OCI-LY1 (cell line): ENCODE data around the gene CIC.

ENCODE experiments used
- H2AFZ ChIP-seq: fragments of 200-600 bp; sonication (generic), shearing (Covaris generic); 2 replicates; pipeline ENCODE4 v1.6.0; 2014; ENCODE audit warnings: antibody characterized with exemption, mild to moderate bottlenecking, low read length
- H3F3A ChIP-seq: fragments of 200-600 bp; sonication (generic), shearing (Covaris generic); 2 replicates; pipeline ENCODE4 v1.6.0; 2014; ENCODE audit warnings: mild to moderate bottlenecking, antibody characterized with exemption, low read length, moderate library complexity; ENCODE audit not compliant: insufficient read depth
- H3K27ac ChIP-seq: fragments of 200-600 bp; sonication (generic); 2 replicates; pipeline ENCODE4 v1.5.1; 2014; ENCODE audit warnings: low read length, mixed run types, mild to moderate bottlenecking, low read depth; ENCODE audit not compliant: poor library complexity, severe bottlenecking
- H3K27me3 ChIP-seq: fragments of 200-600 bp; sonication (generic); 2 replicates; pipeline ENCODE4 v1.6.0; 2014; ENCODE audit warnings: antibody characterized with exemption, mild to moderate bottlenecking, low read length, moderate library complexity; ENCODE audit not compliant: insufficient read depth
- H3K36me3 ChIP-seq: fragments of 200-600 bp; sonication (generic); 2 replicates; pipeline ENCODE4 v1.6.1; 2014; ENCODE audit warnings: mild to moderate bottlenecking, antibody characterized with exemption, low read length, moderate library complexity, mixed read lengths; ENCODE audit not compliant: insufficient read depth
- H3K4me1 ChIP-seq: fragments of 200-600 bp; sonication (generic); 2 replicates; pipeline ENCODE4 v1.5.1; 2014; ENCODE audit warnings: mild to moderate bottlenecking, low read length, moderate library complexity; ENCODE audit not compliant: insufficient read depth, severe bottlenecking
- H3K4me2 ChIP-seq: fragments of 200-600 bp; sonication (generic), shearing (Covaris generic); 2 replicates; pipeline ENCODE4 v1.6.1; 2014; ENCODE audit warnings: low read length
- H3K4me3 ChIP-seq: fragments of 200-600 bp; sonication (generic); 2 replicates; pipeline ENCODE4 v1.5.1; 2014; ENCODE audit warnings: low read length, low read depth, mild to moderate bottlenecking, mixed read lengths; ENCODE audit not compliant: poor library complexity, severe bottlenecking
- H3K79me2 ChIP-seq: fragments of 200-600 bp; shearing (Covaris generic); 2 replicates; pipeline ENCODE4 v1.6.1; 2016; ENCODE audit warnings: mixed run types, low read length, mixed read lengths; ENCODE audit not compliant: insufficient read depth
- H3K9ac ChIP-seq: fragments of 200-600 bp; sonication (generic), shearing (Covaris generic); 2 replicates; pipeline ENCODE4 v1.6.1; 2014; ENCODE audit warnings: mild to moderate bottlenecking, low read length, mixed read lengths
- H3K9me2 ChIP-seq: fragments of 200-600 bp; sonication (generic), shearing (Covaris generic); 2 replicates; pipeline ENCODE4 v1.6.1; 2014; ENCODE audit warnings: low read depth, mild to moderate bottlenecking, low read length, mixed read lengths
- H3K9me3 ChIP-seq: fragments of 200-600 bp; shearing (Covaris generic); 2 replicates; pipeline ENCODE4 v1.6.1; 2014; ENCODE audit warnings: low read length, mixed read lengths
- H4K20me1 ChIP-seq: fragments of 200-600 bp; sonication (generic), shearing (Covaris generic); 2 replicates; pipeline ENCODE4 v1.6.0; 2016; ENCODE audit warnings: mild to moderate bottlenecking, low read length; ENCODE audit not compliant: insufficient read depth
- EZH2 ChIP-seq: fragments of 200-600 bp; sonication (generic), shearing (Covaris generic); IDR thresholded peaks from 2 replicates; pipeline ENCODE4 v1.8.0; 2017; ENCODE audit warnings: borderline replicate concordance, mixed run types, mild to moderate bottlenecking, antibody characterized with exemption, low read length, moderate library complexity, mixed read lengths
- TF ChIP-seq, protein P1 (sequence below): fragments of 200-600 bp; sonication (generic), shearing (Covaris generic); IDR thresholded peaks from 2 replicates; pipeline ENCODE4 v1.5.1; 2017; ENCODE audit warnings: mild to moderate bottlenecking, antibody characterized with exemption, low read length, moderate library complexity, mixed read lengths

The CIC gene

DNA sequence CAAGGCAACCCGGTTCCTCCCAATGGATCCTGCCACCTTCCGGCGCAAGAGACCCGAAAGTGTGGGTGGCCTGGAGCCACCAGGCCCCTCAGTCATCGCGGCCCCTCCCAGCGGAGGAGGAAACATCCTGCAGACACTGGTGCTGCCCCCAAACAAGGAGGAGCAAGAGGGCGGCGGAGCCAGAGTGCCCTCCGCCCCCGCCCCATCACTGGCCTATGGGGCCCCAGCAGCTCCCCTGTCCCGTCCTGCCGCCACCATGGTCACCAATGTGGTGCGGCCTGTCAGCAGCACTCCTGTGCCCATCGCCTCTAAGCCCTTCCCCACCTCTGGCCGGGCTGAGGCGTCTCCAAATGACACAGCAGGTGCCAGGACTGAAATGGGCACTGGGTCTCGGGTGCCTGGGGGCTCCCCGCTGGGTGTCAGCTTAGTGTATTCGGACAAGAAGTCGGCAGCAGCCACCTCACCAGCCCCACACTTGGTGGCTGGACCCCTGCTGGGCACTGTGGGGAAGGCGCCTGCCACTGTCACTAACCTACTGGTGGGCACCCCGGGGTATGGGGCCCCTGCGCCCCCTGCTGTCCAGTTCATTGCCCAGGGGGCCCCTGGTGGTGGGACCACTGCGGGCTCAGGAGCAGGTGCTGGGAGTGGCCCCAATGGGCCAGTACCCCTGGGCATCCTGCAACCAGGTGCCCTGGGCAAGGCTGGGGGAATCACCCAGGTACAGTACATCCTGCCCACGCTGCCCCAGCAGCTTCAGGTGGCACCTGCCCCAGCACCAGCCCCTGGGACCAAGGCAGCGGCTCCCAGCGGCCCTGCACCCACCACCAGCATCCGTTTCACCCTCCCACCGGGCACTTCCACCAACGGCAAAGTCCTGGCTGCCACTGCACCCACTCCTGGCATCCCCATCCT lies 21.7 kb downstream of the CIC start:
- Histone ChIP-seq H3K27ac (no peak overlapping the region), H3K36me3 (peaks cover 86% of the 10 kb centered on the region), H3K79me2 (no peaks in the 10 kb centered on the region), H3K4me2 (no peak overlapping the region), H3F3A (no peaks in the 10 kb centered on the region), H3K4me1 (peaks cover 6% of the 10 kb centered on the region), H4K20me1 (no peaks in the 10 kb centered on the region), H3K9ac (no peak overlapping the region), H3K4me3 (no peak overlapping the region), H2AFZ (no peak overlapping the region), H3K9me3 (no peaks in the 10 kb centered on the region), H3K9me2 (no peaks in the 10 kb centered on the region), H3K27me3 (no peaks in the 10 kb centered on the region)
- TF ChIP-seq, protein P1, sequence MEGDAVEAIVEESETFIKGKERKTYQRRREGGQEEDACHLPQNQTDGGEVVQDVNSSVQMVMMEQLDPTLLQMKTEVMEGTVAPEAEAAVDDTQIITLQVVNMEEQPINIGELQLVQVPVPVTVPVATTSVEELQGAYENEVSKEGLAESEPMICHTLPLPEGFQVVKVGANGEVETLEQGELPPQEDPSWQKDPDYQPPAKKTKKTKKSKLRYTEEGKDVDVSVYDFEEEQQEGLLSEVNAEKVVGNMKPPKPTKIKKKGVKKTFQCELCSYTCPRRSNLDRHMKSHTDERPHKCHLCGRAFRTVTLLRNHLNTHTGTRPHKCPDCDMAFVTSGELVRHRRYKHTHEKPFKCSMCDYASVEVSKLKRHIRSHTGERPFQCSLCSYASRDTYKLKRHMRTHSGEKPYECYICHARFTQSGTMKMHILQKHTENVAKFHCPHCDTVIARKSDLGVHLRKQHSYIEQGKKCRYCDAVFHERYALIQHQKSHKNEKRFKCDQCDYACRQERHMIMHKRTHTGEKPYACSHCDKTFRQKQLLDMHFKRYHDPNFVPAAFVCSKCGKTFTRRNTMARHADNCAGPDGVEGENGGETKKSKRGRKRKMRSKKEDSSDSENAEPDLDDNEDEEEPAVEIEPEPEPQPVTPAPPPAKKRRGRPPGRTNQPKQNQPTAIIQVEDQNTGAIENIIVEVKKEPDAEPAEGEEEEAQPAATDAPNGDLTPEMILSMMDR, result peak; percentile 75
- no peak for TF ChIP-seq EZH2

DNA sequence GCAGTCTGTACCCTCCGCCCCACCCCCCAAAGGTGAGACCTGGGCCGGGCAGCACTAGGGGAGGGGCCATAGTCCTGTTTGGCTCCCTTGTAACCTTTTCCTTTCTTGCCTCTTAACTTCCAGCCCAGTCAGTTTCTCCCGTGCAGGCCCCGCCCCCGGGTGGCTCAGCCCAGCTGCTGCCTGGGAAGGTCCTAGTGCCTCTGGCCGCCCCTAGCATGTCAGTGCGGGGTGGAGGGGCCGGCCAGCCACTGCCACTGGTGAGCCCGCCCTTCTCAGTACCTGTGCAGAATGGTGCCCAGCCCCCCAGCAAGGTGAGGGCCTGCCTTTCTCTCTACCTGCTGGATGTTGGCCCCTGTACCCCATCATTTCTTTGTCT lies 22.4 kb downstream of the CIC start:
- Histone ChIP-seq H3K79me2 (no peaks in the 10 kb centered on the region), H3K9ac (no peak overlapping the region)

DNA sequence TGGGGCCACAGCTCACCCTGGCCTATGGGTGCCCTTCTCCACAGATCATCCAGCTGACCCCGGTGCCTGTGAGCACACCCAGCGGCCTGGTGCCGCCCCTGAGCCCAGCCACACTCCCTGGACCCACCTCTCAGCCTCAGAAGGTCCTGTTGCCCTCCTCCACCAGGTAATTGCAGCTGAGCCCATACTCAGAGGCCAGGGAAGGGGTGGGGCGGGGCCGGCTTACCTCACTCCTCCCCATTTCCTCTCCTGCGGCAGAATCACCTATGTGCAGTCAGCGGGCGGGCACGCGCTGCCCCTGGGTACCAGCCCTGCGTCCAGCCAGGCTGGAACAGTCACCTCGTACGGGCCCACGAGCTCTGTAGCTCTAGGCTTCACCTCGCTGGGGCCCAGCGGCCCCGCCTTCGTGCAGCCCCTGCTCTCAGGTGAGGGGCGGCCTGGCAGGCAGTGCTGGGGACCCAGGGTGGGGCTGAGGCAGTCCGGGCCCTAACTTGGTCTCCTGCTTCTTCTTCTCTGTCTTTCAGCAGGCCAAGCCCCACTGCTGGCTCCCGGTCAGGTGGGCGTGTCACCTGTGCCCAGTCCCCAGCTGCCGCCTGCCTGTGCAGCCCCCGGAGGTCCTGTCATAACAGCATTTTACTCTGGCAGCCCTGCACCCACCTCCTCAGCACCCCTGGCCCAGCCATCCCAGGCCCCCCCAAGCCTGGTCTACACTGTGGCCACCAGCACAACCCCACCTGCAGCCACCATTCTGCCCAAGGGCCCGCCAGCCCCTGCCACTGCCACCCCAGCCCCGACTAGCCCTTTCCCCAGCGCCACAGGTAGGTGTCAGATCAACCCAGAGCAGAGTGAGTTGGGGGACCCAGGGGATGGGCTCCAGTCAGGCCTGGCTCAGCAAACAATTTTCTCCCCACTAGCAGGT lies 23.2 kb downstream of the CIC start:
- Histone ChIP-seq H3K4me3 (no peak overlapping the region), H4K20me1 (no peaks in the 10 kb centered on the region), H2AFZ (no peak overlapping the region), H3K4me2 (no peak overlapping the region), H3K27me3 (no peaks in the 10 kb centered on the region), H3K9me2 (no peaks in the 10 kb centered on the region), H3K36me3 (peaks cover 92% of the 10 kb centered on the region), H3K9me3 (no peaks in the 10 kb centered on the region), H3K9ac (no peak overlapping the region), H3K27ac (no peak overlapping the region), H3K4me1 (no peaks in the 10 kb centered on the region), H3K79me2 (no peaks in the 10 kb centered on the region), H3F3A (no peaks in the 10 kb centered on the region)
- no peak for TF ChIP-seq EZH2
- TF ChIP-seq, protein P1, result no peak

More for the DNA sequence above, 22.4 kb downstream of the CIC start:
- H3F3A ChIP-seq, result no peaks in the 10 kb centered on the region
- no peaks in the 10 kb centered on the region for H4K20me1 ChIP-seq
- TF ChIP-seq, protein P1, result no peak
- no peak for TF ChIP-seq EZH2
- peaks cover 90% of the 10 kb centered on the region for H3K36me3 ChIP-seq
- no peak overlapping the region for H3K4me2 ChIP-seq
- H3K9me3 ChIP-seq, result no peaks in the 10 kb centered on the region
- H2AFZ ChIP-seq, result no peak overlapping the region
- H3K27me3 ChIP-seq, result no peaks in the 10 kb centered on the region
- H3K27ac ChIP-seq, result no peak overlapping the region
- no peak overlapping the region for H3K4me3 ChIP-seq
- no peaks in the 10 kb centered on the region for H3K9me2 ChIP-seq
- H3K4me1 ChIP-seq, result no peaks in the 10 kb centered on the region
